ENCODE measurements around the gene SLC25A18. TPM values are rescaled to one million over a fixed set of nuclear protein-coding genes. Genes with fewer than 3 reads are reported as not detected.

Gene SLC25A18
- total RNA-seq, 1 experiment from 2014 or later, result not detected

DNA sequence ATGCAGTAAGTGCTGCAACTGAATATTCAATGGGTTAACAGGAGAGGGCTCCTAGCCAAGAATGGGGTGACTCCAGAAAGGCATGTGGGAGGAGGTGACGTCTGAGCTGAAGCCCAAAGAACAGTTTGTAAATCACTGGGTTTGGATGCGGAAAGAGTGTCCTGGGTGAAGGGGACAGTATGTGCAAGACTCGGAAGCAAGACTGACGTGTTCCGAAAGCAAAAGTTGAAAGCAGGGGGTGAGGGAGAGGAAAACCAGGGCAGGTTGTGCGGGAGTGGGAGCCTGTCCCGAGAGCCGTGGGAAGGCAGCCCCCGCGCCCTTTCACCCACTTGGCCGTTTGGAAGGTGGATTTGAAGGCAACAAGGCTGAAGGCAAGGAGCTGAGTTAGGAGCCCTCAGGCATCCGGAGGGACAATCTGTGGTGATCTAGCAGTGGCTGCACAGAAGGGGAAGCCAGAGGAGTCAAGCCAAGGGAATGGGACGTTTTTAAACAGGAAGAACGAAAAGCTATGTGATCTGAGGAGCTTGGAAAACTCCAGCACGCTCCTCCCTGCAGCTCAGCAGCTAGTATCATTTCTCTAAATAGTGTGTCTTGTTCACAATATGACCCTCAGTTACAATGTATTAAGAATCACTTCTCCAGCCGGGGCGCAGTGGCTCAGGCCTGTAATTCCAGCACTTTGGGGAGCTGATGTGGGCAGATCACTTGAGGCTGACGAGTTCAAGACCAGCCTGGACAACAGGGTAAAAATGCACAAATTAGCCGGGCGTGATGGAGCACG lies 7.7 kb downstream of the SLC25A18 start:
- DNase-seq (ENCODE audit: low spot score), result no peak

DNA sequence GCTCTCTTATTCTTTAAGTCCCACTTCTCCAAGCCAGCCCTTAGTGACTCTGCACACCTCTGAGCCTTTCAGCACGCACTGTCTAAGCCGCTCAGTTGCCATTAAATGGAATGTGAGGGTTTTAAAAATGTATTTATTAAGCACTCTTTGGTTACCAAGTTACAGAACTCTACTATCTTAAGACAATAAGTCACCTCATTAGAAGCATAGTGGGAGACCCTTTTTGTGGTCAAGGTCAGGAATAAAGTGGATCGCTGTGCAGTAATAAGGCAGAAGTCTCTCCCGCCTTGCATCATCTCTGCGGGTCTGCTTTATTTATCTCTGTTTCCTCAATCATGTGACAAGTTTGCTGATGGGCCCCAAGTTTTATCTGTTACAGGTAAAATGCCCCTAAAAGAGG lies 11.9 kb downstream of the SLC25A18 start:
- no peak for DNase-seq (ENCODE audit: low spot score)

DNA sequence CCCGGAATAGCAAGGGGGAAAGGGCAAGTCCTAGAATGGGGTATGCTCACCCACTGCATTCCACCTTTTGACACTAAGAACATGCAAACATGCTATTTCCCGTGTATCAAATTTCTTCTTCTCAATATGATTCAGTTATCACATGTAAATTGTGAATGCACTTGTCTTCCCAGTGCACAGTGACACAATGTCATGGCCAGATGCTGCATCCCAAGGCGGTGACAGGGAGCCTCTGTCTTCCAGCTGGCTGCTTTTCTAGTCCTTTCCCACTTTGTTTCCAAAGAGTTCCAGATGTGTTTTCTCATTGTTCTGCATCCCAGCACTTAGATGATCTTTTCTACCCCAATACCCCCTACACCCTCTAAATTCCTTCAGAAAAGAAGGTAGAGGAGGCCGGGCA lies 12.4 kb downstream of the SLC25A18 start:
- DNase-seq (ENCODE audit: low spot score), result no peak

DNA sequence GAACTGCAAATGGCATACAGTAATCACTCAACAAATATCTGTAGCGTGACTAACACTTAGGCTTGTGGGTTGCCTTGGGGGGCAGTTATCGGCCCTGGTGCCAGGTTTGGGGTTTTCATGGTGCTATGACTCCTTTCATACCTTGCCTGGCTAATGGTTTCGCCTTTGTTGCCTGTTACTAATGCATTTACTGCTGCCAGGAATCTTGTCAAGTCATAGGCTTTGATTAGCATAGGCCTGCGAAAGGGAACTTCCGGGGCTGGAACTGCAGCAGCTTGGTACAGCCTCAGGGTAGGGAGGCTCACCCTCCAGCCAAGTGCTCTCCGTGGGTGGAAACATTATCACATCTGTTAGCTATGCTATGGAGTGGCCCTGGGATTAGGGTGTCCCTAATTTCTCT lies 13.2 kb downstream of the SLC25A18 start:
- DNase-seq (ENCODE audit: low spot score), result no peak

DNA sequence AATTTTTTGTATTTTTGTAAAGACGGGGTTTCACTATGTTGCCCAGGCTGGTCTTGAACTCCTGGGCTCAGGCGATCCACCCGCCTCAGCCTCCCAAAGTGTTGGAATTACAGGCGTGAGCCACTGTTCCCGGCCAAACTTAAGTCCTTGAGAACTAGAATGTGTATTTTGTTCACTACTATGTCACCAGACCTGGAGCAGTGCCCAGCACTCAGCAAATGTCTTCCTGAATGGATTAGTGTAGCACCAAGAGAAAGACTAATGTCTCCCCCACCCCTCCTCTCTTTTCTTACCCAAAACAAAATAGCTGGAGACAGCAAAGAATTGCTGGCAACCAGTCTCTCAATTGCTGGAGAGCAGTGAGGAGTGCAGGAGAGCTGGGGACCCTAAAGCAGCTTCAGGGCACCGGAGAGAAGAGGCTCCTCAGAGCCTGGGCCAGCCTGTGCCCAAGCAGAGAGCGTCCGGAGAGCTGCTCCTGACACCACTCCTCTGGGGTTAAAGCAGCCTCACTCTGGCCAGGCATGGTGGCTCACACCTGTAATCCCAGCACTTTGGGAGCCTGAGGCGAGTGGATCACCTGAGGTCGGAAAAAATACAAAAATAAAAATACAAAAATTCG lies 14.9 kb downstream of the SLC25A18 start:
- no peak for DNase-seq (ENCODE audit: low spot score)

DNA sequence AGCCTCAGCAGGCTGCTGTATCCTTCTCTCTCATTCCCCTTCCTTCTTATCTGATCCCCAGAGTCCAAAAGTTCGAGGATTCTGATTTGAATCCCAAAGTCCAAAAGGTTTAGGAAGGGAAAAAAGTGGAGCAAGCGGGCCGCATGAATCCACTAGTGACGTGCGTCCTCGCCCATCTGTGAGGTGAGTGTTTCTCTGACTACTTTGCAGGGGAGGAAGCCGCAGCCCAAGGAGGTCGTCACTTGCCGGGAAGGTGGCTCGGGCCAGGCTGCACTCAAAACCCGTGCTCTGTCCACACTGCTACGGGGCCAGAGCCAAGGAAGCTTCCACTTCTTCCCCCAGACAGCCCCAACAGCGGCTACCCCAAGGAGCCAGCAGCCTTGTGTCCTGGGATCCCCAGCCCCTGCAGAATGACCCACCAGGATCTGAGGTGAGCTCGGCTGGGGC lies 16.3 kb downstream of the SLC25A18 start:
- no peak for DNase-seq (ENCODE audit: low spot score)

DNA sequence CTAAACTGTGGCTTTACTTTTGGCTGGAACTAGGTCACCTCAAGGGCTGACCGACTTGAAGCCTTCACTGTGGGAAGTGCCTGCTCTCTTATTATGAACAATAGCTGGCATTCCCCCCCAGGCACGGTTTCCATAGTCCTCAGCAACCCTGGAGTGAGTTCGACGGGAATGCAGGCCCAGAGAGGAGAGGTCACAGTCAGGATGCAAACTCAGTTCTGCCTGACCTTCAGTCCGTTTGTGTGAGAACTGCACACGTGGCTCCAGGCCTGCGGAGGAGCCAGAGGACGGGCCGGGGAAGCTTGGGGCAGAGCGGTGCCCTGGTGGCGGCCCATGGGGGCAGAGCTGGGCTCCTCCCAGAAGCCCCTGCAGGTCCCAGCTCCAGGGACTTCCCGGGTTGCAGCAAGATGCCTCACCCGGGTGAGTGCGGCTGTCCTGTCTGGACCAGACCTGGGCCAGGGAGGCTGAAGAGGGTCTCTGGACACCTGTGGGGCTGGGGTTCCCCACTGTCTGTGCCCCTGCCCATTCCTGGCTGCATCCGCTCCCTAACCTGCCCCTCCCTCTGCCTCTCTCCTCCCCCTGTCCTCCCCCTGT lies 17.2 kb downstream of the SLC25A18 start:
- DNase-seq (ENCODE audit: low spot score), result no peak

DNA sequence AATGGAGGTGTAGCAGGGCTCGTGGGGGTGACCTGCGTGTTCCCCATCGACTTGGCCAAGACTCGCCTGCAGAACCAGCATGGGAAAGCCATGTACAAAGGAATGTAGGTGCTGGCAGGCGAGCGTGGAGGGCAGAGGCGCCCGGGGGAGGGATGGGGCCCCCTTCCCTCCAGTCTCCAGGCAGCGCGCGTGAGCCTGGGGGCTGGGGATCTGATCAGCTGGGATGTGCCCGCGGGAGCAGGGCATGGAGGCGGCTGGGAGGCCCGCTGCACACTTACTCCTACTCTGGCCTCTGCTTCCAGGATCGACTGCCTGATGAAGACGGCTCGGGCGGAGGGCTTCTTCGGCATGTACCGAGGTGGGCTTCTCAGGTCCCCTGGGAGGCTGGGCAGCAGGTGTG lies 17.8 kb downstream of the SLC25A18 start:
- DNase-seq (ENCODE audit: low spot score), result no peak

DNA sequence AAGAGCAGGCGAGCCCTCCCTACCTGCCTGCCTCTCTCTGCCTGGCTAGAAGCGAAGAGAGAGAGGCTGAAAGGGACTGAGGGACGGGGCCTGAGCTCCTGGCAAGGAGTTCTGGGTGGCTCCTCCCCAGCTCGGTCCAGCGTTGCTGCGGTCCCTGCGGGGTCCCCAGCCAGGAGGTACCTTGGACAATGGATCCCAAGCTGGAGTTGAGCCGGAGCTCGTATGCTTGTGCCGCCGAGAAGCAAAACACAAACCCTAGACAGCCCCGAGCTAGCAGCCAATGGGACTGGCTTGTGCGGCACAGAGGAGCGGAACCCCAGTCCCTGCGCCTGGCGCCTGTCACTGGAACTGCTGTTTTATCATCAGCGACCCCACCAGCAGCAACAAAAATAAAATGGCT lies 18.3 kb downstream of the SLC25A18 start:
- no peak for DNase-seq (ENCODE audit: low spot score)

DNA sequence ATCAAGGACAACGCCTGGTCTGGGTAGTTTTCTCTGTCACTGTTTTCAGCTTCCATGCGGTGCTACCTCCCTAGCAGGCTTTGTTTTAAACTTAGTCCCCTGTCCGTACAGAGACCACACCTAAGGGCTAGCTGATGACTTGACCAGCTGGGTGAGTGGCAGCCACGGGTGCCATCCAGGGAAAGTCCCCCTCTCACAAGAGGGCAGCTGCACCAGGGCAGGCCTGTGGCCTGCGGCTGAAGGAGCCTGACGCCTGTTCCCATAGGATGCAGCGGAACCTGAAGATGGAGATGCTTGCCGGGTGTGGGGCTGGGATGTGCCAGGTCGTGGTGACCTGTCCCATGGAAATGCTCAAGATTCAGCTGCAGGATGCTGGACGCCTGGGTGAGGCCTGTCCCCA lies 19.9 kb downstream of the SLC25A18 start:
- DNase-seq (ENCODE audit: low spot score), result no peak

DNA sequence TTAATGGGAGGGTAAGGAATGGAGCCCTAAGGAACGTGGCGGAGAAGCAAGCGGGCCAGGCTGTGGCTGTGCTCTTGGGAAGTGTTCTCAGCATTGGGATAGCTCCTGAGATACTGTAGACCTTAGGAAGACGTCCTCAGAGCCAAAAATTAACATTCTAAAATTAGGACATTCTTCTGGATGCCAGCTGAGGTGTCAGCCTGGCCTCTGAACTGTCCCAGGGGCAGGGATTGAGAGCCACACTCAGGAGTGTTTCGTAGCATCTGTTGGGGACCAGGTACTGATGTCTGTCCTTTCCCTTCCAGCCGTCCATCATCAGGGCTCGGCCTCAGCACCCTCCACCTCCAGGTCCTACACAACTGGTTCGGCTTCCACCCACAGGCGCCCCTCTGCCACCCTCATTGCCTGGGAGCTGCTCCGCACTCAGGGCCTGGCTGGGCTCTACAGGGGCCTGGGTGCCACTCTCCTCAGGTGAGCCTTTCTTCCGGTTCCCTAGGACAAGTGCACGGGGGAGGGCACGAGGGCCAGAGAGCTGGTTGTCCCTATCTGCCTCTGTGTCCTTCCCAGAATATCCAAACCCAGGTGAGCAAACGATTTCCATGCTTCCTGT lies 23.6 kb downstream of the SLC25A18 start:
- no peak for DNase-seq (ENCODE audit: low spot score)

DNA sequence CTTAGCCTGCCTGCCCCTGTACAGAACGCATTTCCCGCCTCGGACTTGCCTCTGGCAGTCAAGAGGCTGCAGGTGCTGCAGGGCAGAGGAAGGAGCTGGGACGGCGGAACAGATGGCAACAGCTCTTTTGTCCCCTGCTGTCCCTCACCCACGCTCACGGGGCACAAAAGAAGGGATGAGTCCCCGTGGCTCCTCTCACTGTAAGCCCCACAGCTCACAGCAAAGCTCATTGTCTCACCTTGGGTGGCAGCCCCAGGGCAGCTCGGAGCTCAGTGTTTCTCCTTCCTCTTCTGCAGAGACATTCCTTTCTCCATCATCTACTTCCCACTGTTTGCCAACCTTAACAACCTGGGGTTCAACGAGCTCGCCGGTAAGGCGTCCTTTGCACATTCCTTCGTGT lies 24.3 kb downstream of the SLC25A18 start:
- no peak for DNase-seq (ENCODE audit: low spot score)

DNA sequence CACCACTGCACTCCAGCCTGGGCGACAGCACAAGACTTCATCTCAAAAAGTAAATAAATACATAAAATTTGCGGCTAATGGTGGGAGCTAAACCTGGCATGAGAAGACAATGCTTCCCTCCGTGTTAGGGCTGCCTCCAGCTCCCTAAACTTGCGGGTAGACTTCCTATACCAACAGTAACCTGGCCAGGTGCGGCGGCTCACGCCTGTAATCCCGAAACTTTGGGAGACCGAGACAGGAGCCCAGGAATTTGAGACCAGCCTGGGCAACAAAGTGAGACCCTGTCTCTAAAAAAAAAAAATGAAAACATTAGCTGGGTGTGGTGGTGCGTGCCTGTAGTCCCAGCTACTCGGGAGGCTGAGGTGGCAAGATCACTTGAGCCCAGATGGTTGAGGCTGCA lies 25.3 kb downstream of the SLC25A18 start:
- DNase-seq (ENCODE audit: low spot score), result no peak

DNA sequence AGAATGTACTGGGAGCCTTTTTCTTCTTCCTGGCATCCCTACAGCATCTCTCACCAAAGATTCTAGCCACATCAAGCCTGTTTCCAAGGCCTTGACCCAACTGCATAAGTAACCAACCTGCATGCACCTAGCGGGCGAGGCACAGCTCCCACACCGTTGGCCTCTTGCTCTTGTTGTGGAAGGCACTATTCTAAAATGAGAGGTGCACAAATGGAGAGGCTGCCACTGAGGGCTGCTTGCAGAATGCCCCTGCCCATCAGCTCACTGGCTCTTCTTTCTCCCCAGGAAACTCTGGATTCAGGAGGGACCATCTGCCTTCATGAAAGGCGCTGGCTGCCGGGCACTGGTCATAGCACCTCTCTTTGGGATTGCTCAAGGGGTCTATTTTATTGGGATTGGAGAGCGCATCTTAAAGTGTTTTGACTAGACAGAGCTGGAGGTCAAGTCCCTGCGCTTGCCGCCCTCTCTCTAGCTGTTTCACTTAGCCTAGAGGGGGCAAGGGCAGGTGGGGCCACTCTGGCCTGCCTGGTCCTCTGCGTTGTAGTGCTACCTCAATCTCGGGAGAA lies 26.6 kb downstream of the SLC25A18 start:
- DNase-seq (ENCODE audit: low spot score), result no peak

DNA sequence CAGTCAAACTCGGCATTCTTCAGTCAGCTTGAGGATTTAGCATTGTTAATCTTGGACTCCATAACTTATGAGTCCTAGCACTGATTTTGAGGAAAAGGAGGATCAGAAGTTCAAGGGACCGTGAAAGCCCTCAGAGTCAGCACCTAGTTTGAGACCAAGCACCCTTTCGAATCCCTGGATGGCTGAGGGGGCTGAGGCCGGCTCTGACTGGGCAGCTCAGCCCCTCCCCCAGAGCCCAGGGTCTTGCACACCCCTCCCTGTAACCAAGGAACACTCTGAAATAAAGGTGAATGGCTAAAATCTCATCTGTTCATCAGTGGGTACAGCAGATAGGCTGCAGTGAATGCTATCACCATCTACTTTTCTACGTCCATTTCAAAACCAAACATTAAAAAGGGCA lies 27.3 kb downstream of the SLC25A18 start:
- DNase-seq (ENCODE audit: low spot score), result no peak

DNA sequence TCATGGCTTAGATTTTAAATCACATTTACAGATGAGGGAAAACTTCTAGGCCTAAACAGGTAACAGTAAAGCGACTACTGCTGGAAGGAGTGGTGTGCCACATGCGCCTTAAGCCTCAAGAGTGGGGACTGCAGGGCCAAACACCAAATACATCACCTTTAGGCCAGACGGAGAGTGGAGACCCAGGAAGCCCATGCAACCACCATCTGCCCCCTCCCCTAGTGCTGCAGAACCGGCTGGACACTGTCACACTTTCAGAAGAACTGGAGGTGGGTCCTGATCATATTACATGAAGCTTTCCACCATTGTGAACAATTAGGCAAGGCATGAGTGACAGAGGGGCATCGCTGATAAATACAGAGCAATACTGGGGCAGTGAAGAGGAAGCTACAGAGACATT lies 28.9 kb downstream of the SLC25A18 start:
- DNase-seq (ENCODE audit: low spot score), result no peak

DNA sequence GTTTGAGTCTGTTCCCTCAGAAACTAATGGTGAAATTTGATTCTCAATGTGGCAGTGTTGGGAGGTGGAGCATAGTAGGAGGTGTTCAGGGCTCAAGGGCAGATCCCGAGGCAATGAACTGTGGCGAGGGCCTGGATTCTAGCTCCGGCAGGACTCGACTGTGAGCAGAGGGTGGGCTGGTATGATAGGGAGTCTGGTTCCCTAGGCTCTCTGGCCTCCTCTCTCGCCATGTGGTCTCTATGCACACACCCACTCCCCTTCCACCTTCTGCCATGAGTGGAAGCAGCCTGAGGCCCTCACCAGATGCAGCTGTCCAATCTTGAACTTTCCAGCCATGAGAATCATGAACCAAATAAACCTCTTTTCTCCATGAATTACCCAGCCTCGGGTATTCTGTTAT lies 32.9 kb downstream of the SLC25A18 start:
- DNase-seq (ENCODE audit: low spot score), result no peak

DNA sequence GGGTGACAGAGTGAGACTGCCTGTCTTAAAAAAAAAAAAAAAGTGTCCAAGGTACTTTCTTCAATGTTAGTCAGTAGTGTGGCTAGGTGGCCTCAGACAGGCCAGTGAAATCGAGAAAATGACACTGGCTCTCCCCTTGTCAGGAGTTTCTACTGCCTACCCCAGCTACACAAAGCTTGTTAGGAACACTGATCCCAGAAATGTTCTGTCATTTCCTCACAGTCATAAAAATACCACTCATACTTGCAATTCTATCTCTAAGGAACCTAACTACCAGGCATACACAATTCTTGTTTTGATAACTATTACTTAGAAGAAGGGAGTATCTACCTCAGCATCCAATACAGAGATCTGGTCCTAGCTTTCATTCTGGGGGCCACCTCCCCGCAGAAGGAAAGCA lies 33.9 kb downstream of the SLC25A18 start:
- no peak for DNase-seq (ENCODE audit: low spot score)

DNA sequence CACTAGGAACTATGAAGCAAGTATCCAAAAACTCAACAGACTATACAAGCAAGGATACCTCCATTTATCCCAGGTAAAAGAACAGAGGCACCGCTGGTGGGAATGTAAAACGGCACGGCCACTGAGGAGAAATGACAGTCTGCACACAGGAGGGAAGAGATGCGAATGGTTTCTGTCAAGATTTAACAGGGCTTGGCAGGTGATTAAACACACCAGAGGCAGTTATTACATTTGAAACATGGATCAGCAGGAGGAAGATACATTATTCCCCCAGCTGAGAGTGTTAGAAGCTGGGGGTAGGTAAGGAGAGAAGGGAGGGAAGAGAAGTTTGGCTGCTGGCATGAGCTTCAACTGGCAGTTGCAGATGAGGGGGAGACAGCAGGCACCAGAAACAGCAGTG lies 35.0 kb downstream of the SLC25A18 start:
- DNase-seq (ENCODE audit: low spot score), result no peak

DNA sequence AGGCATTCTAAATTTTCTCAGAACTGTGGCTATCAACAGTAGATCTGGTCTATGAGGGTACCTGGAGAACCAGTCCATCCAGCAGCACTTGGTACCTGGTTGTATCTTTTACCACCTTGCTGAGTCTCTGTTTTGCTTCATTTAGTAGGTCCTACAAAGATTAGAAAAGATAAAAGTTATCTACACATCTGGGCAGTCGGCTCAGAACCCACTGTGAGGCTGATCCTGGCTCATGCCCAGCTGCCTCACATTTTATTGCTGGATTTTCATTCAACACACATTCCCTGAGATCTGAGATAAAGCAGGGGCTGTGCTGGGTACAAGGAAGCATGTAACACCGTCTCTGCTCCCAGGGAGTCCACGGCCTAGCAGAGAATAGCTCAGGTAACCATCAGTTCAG lies 37.7 kb downstream of the SLC25A18 start:
- peak; percentile 10 for DNase-seq (ENCODE audit: low spot score)

DNA sequence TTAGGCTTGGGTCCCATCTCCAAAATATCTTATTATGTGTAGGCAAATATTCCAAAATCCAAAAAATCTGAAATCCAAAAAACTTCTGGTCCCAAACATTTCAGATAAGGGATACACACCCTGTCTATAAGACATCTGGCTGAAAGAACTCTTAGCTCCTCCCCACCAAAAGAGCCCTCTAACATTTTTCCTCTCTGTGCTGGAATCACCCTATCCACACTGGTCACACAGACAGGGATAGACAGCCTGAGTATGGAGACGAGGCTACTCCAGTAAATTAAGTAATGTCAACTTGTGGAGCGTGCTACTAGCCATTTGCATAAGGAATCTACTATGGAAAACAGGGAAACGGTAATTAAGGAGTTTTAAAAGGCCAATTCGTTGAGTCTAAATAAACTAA lies 40.4 kb downstream of the SLC25A18 start:
- no peak for DNase-seq (ENCODE audit: low spot score)

DNA sequence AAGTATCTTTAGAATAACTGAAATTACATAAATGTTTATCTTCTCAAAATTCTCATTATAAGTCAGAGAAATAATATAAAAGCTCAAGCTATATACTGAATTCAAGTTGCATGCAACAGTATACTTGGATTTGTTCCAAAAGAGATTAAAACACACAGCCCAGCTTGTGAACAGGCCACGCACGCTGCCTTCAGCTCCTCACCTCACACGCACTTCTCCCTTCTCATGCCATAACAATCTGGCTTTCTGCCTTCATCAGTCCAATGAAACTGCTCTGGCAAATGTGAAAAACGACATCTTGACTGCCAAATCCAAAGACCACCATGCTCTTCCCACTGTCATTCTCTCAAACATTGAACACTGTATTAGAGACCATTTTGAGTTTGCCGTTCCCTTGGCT lies 43.2 kb downstream of the SLC25A18 start:
- DNase-seq (ENCODE audit: low spot score), result no peak
